Activated CD8-positive, alpha-beta memory T cell treated with anti-CD3 and anti-CD28 coated beads, Interleukin-2, amount 50 U/mL, for 1 hour (primary cell): ENCODE measurements around the gene GPX6.
"Not testable (repeated sequence)": the region's sequence is repeated elsewhere in the genome, so short reads cannot be mapped to it uniquely, and the experiment has no call there.

Experiments
- DNase-seq: peaks from one replicate; pipeline ENCODE4 v3.0.0-alpha.2; 2020; ENCODE audit errors: extremely low read depth

GPX6 gene

GRCh38 chr6:28515676-28516075 lies at the start of gene GPX6:
Gene GPX6 (minus strand): TSS chr6:28515793. CDS start chr6:28515743, 50 bp downstream.
- no peak for DNase-seq

GRCh38 chr6:28563430-28564095 lies 48.0 kb upstream of the GPX6 start:
- no peak for DNase-seq

- no peak for DNase-seq
Observed at GRCh38 chr6:28558629-28559028, 43.0 kb upstream of the GPX6 start.

- DNase-seq, result no peak
Observed at GRCh38 chr6:28555136-28555535, 39.5 kb upstream of the GPX6 start.

- no peak for DNase-seq
Observed at GRCh38 chr6:28553986-28554881, 38.6 kb upstream of the GPX6 start.

- DNase-seq, result no peak
Observed at GRCh38 chr6:28553384-28553985, 37.9 kb upstream of the GPX6 start.

- DNase-seq, result no peak
Observed at GRCh38 chr6:28551891-28552666, 36.5 kb upstream of the GPX6 start.

- DNase-seq, result not testable (repeated sequence)
Observed at GRCh38 chr6:28547003-28547402, 31.4 kb upstream of the GPX6 start.

GRCh38 chr6:28545955-28546354 lies 30.4 kb upstream of the GPX6 start:
- DNase-seq, result no peak

GRCh38 chr6:28543651-28544610 lies 28.3 kb upstream of the GPX6 start:
- DNase-seq, result no peak

GRCh38 chr6:28542440-28543296 lies 27.1 kb upstream of the GPX6 start:
- no peak for DNase-seq

- DNase-seq, result no peak
Observed at GRCh38 chr6:28541996-28542395, 26.4 kb upstream of the GPX6 start.

GRCh38 chr6:28537509-28538140 lies 22.0 kb upstream of the GPX6 start:
- DNase-seq, result no peak

GRCh38 chr6:28537065-28537464 lies 21.5 kb upstream of the GPX6 start:
- DNase-seq, result no peak

- no peak for DNase-seq
Observed at GRCh38 chr6:28534875-28535274, 19.3 kb upstream of the GPX6 start.

GRCh38 chr6:28534306-28534705 lies 18.7 kb upstream of the GPX6 start:
- DNase-seq, result no peak

GRCh38 chr6:28531479-28532128 lies 16.0 kb upstream of the GPX6 start:
- DNase-seq, result no peak

- no peak for DNase-seq
Observed at GRCh38 chr6:28530777-28531176, 15.2 kb upstream of the GPX6 start.
